Measurements from ENCODE around the gene SLC22A1. TPM values are rescaled to one million over a fixed set of nuclear protein-coding genes. Genes with fewer than 3 reads are reported as not detected.
"Not testable (repeated sequence)": the region's sequence is repeated elsewhere in the genome, so short reads cannot be mapped to it uniquely, and the experiment has no call there.

SLC22A1 gene
- total and polyA plus RNA-seq, 5 donors from 2014 or later: 2.5 TPM; not detected in 4

GRCh38 chr6:160117137-160117536 lies 4.5 kb upstream of the SLC22A1 start:
- no peaks in the 10 kb centered on the region for H3K27me3 Mint-ChIP-seq
- H3K27ac Mint-ChIP-seq: no peak overlapping the region
- Histone ChIP-seq H3K9me3 (ENCODE audit: control insufficient read depth in 2 of 2, low read length in 2 of 2) (no peaks in the 10 kb centered on the region), H3K36me3 (ENCODE audit: control insufficient read depth, insufficient read depth, low read length) (no peaks in the 10 kb centered on the region), H3K4me1 (ENCODE audit: control insufficient read depth, insufficient read depth, low read length, poor library complexity, severe bottlenecking) (no peaks in the 10 kb centered on the region), H3K27ac (ENCODE audit: insufficient read depth, low read length, poor library complexity, severe bottlenecking) (no peak overlapping the region), H3K27me3 (ENCODE audit: control insufficient read depth, insufficient read depth, low read length) (no peaks in the 10 kb centered on the region), H3K4me3 (ENCODE audit: low read depth, low read length) (no peak overlapping the region)
- no peak for ATAC-seq (ENCODE audit: low read depth in 2 of 2)
- no peaks in the 10 kb centered on the region for H3K9me3 Mint-ChIP-seq
- no peaks in the 10 kb centered on the region for H3K4me1 Mint-ChIP-seq
- H3K4me3 Mint-ChIP-seq: no peak overlapping the region
- H3K36me3 Mint-ChIP-seq: peaks cover 25% of the 10 kb centered on the region
- no peak for DNase-seq

DNA sequence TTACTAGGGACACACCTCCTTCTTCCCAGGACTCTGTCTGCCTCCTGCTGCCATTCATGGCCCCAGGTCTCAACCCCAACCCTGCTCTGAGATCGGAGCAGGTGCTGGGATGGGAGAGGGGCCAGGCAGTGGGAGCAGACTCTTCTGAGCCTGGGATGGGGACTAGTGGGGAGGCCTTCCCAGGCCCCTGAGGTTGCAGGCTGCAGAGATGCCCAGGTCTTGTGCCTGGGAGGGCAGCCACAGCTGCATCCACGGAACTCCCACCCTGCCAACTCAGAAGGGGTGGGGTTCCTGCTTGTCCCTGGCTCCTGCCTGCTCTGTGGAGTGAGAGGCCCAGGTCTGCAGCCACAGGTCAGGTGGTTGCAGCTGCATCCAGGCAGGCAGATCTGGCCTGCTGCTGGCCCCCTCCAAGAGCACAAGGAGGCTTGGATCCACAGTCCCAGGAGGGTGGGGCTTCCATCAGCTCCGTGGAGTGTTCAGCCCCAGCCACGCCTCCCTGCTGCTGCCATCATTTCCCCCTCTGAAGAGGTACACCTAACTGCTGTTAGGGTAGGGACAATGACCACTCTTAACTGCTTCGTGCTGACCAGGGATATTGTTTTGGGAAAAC lies 2.9 kb upstream of the SLC22A1 start:
- no peak overlapping the region for H3K4me3 Mint-ChIP-seq
- no peak overlapping the region for H3K4me3 ChIP-seq (ENCODE audit: low read depth, low read length)
- no peaks in the 10 kb centered on the region for H3K9me3 ChIP-seq (ENCODE audit: control insufficient read depth in 2 of 2, low read length in 2 of 2)
- H3K9me3 Mint-ChIP-seq: no peaks in the 10 kb centered on the region
- H3K4me1 ChIP-seq (ENCODE audit: control insufficient read depth, insufficient read depth, low read length, poor library complexity, severe bottlenecking): no peaks in the 10 kb centered on the region
- no peak overlapping the region for H3K27ac Mint-ChIP-seq
- no peak overlapping the region for H3K27ac ChIP-seq (ENCODE audit: insufficient read depth, low read length, poor library complexity, severe bottlenecking)
- DNase-seq (no peak), ATAC-seq (ENCODE audit: low read depth in 2 of 2) (no peak)
- no peaks in the 10 kb centered on the region for H3K27me3 Mint-ChIP-seq
- H3K36me3 ChIP-seq (ENCODE audit: control insufficient read depth, insufficient read depth, low read length): no peaks in the 10 kb centered on the region
- no peaks in the 10 kb centered on the region for H3K4me1 Mint-ChIP-seq
- H3K36me3 Mint-ChIP-seq: peaks cover 14% of the 10 kb centered on the region
- no peaks in the 10 kb centered on the region for H3K27me3 ChIP-seq (ENCODE audit: control insufficient read depth, insufficient read depth, low read length)

DNA sequence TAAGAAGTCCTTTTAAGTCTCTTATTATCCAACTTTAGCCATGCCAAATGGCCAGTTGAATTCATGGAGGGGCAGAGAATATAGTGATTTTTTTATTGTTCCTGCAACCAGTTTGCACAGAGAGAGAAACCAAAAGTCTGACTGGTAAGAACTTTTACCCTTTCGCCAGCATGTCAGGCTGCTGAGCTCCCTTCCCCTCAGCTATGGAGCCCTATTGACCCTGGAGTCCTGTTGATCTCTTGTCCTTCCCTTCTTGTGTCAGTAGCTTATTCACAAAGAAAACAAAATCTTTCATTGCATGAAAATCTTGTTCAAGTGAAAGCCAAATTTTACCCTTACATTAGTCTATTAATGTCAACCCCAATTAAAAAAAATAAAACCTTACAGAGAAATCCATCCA lies 1.5 kb upstream of the SLC22A1 start:
- H3K4me1 ChIP-seq (ENCODE audit: control insufficient read depth, insufficient read depth, low read length, poor library complexity, severe bottlenecking): no peaks in the 10 kb centered on the region
- no peak overlapping the region for H3K27ac ChIP-seq (ENCODE audit: insufficient read depth, low read length, poor library complexity, severe bottlenecking)
- Mint-ChIP-seq H3K9me3 (no peaks in the 10 kb centered on the region), H3K27ac (no peak overlapping the region), H3K4me3 (no peak overlapping the region), H3K36me3 (peaks cover 11% of the 10 kb centered on the region), H3K27me3 (no peaks in the 10 kb centered on the region), H3K4me1 (no peaks in the 10 kb centered on the region)
- no peak for ATAC-seq (ENCODE audit: low read depth in 2 of 2)
- H3K36me3 ChIP-seq (ENCODE audit: control insufficient read depth, insufficient read depth, low read length): no peaks in the 10 kb centered on the region
- no peak for DNase-seq
- no peaks in the 10 kb centered on the region for H3K9me3 ChIP-seq (ENCODE audit: control insufficient read depth in 2 of 2, low read length in 2 of 2)
- H3K4me3 ChIP-seq (ENCODE audit: low read depth, low read length): no peak overlapping the region
- no peaks in the 10 kb centered on the region for H3K27me3 ChIP-seq (ENCODE audit: control insufficient read depth, insufficient read depth, low read length)

GRCh38 chr6:160121981-160122380 lies 366 bp downstream of the SLC22A1 start:
- Histone ChIP-seq H3K9me3 (ENCODE audit: control insufficient read depth in 2 of 2, low read length in 2 of 2) (no peaks in the 10 kb centered on the region), H3K4me1 (ENCODE audit: control insufficient read depth, insufficient read depth, low read length, poor library complexity, severe bottlenecking) (no peaks in the 10 kb centered on the region), H3K27ac (ENCODE audit: insufficient read depth, low read length, poor library complexity, severe bottlenecking) (no peak overlapping the region), H3K27me3 (ENCODE audit: control insufficient read depth, insufficient read depth, low read length) (no peaks in the 10 kb centered on the region), H3K36me3 (ENCODE audit: control insufficient read depth, insufficient read depth, low read length) (no peaks in the 10 kb centered on the region), H3K4me3 (ENCODE audit: low read depth, low read length) (no peak overlapping the region)
- no peaks in the 10 kb centered on the region for H3K4me1 Mint-ChIP-seq
- no peaks in the 10 kb centered on the region for H3K27me3 Mint-ChIP-seq
- no peak overlapping the region for H3K4me3 Mint-ChIP-seq
- no peak overlapping the region for H3K27ac Mint-ChIP-seq
- no peak for ATAC-seq (ENCODE audit: low read depth in 2 of 2)
- no peak for DNase-seq
- H3K9me3 Mint-ChIP-seq: no peaks in the 10 kb centered on the region
- peaks cover 11% of the 10 kb centered on the region for H3K36me3 Mint-ChIP-seq

DNA sequence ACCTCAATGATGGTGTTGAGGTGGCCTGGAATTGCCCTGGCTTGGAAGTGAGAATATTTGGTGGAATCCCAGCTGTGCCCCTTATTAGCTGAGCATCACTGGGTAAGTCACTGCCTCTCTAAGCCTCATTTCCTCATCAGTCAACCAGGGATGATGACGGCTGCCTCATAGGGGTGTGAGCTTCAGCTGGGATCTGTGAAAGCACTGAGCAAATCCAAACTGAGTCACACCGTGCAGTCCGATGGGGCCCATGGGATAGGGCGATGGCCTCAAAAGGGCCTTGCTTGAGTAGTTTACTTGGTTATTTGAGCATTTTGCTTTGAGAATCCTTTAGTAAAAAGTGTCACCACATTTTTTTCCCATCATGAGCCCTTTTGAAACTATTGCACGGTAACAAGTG lies 1.1 kb downstream of the SLC22A1 start:
- Mint-ChIP-seq H3K36me3 (peaks cover 6% of the 10 kb centered on the region), H3K4me3 (no peak overlapping the region), H3K27ac (no peak overlapping the region), H3K9me3 (no peaks in the 10 kb centered on the region), H3K27me3 (no peaks in the 10 kb centered on the region), H3K4me1 (no peaks in the 10 kb centered on the region)
- Histone ChIP-seq H3K4me3 (ENCODE audit: low read depth, low read length) (no peak overlapping the region), H3K9me3 (ENCODE audit: control insufficient read depth in 2 of 2, low read length in 2 of 2) (no peaks in the 10 kb centered on the region), H3K27me3 (ENCODE audit: control insufficient read depth, insufficient read depth, low read length) (no peaks in the 10 kb centered on the region), H3K36me3 (ENCODE audit: control insufficient read depth, insufficient read depth, low read length) (no peaks in the 10 kb centered on the region), H3K27ac (ENCODE audit: insufficient read depth, low read length, poor library complexity, severe bottlenecking) (no peak overlapping the region), H3K4me1 (ENCODE audit: control insufficient read depth, insufficient read depth, low read length, poor library complexity, severe bottlenecking) (no peaks in the 10 kb centered on the region)
- no peak for ATAC-seq (ENCODE audit: low read depth in 2 of 2)
- DNase-seq: no peak

DNA sequence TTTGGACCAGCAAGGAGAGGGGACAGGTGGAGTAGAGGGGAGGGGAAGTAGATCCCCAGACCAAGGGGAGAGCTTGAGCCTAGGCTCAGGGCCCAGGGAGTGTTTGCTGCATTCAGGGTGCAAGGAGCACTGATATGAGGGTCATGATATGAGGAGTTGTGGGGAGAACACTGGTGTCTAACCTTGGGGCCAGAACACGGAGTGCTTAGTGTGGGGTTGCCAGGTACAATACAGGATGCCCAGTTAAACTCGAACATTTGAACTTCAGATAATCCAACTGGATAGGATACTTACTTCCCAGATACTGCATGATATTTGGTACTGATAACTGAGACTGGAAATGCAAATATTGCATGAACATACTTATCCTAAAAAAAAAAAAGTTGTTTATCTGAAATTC lies 2.4 kb downstream of the SLC22A1 start:
- no peaks in the 10 kb centered on the region for H3K9me3 ChIP-seq (ENCODE audit: control insufficient read depth in 2 of 2, low read length in 2 of 2)
- no peaks in the 10 kb centered on the region for H3K4me1 Mint-ChIP-seq
- H3K4me3 Mint-ChIP-seq: no peak overlapping the region
- no peaks in the 10 kb centered on the region for H3K9me3 Mint-ChIP-seq
- H3K36me3 Mint-ChIP-seq: peaks cover 3% of the 10 kb centered on the region
- H3K36me3 ChIP-seq (ENCODE audit: control insufficient read depth, insufficient read depth, low read length): no peaks in the 10 kb centered on the region
- peak overlapping the region in 2 of 3 donors; percentile 13 to 38 for H3K27ac Mint-ChIP-seq
- no peaks in the 10 kb centered on the region for H3K4me1 ChIP-seq (ENCODE audit: control insufficient read depth, insufficient read depth, low read length, poor library complexity, severe bottlenecking)
- no peak overlapping the region for H3K27ac ChIP-seq (ENCODE audit: insufficient read depth, low read length, poor library complexity, severe bottlenecking)
- DNase-seq: no peak
- no peak overlapping the region for H3K4me3 ChIP-seq (ENCODE audit: low read depth, low read length)
- no peaks in the 10 kb centered on the region for H3K27me3 Mint-ChIP-seq
- ATAC-seq (ENCODE audit: low read depth in 2 of 2): no peak
- no peaks in the 10 kb centered on the region for H3K27me3 ChIP-seq (ENCODE audit: control insufficient read depth, insufficient read depth, low read length)

DNA sequence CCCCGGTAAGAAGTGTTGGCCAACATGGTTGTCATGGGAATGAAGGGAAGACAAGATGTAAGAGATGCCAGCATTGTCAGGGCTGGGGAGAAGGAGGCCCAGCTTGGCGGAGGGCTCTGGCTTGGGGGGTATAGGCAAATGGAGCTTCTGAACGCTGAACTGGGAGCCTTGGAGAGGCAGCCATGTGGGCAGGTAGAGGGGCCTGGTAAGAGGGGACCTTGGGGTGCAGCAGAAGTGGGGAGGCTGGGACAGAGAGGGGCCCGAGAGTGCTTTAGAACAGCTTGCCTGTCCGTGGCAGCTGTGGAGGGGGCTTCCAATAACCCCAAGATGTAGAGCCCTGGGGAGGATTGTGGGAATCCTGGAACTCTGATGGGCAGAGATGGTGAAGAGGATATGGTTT lies 3.0 kb downstream of the SLC22A1 start:
- Histone ChIP-seq H3K27me3 (ENCODE audit: control insufficient read depth, insufficient read depth, low read length) (no peaks in the 10 kb centered on the region), H3K27ac (ENCODE audit: insufficient read depth, low read length, poor library complexity, severe bottlenecking) (no peak overlapping the region), H3K9me3 (ENCODE audit: control insufficient read depth in 2 of 2, low read length in 2 of 2) (no peaks in the 10 kb centered on the region), H3K4me3 (ENCODE audit: low read depth, low read length) (no peak overlapping the region), H3K36me3 (ENCODE audit: control insufficient read depth, insufficient read depth, low read length) (no peaks in the 10 kb centered on the region), H3K4me1 (ENCODE audit: control insufficient read depth, insufficient read depth, low read length, poor library complexity, severe bottlenecking) (no peaks in the 10 kb centered on the region)
- Mint-ChIP-seq H3K4me3 (no peak overlapping the region), H3K36me3 (peaks cover 3% of the 10 kb centered on the region), H3K27me3 (no peaks in the 10 kb centered on the region), H3K9me3 (no peaks in the 10 kb centered on the region), H3K27ac (peak overlapping the region in 1 of 3 donors; percentile 73), H3K4me1 (no peaks in the 10 kb centered on the region)
- no peak for ATAC-seq (ENCODE audit: low read depth in 2 of 2)
- no peak for DNase-seq

GRCh38 chr6:160125105-160125504 lies 3.5 kb downstream of the SLC22A1 start:
- not testable (repeated sequence) for ATAC-seq (ENCODE audit: low read depth in 2 of 2); H3K4me3 Mint-ChIP-seq; H3K4me3 ChIP-seq (ENCODE audit: low read depth, low read length); H3K27me3 Mint-ChIP-seq; H3K27ac Mint-ChIP-seq; H3K27me3 ChIP-seq (ENCODE audit: control insufficient read depth, insufficient read depth, low read length); H3K27ac ChIP-seq (ENCODE audit: insufficient read depth, low read length, poor library complexity, severe bottlenecking); H3K36me3 ChIP-seq (ENCODE audit: control insufficient read depth, insufficient read depth, low read length); H3K4me1 ChIP-seq (ENCODE audit: control insufficient read depth, insufficient read depth, low read length, poor library complexity, severe bottlenecking); H3K9me3 ChIP-seq (ENCODE audit: control insufficient read depth in 2 of 2, low read length in 2 of 2); H3K9me3 Mint-ChIP-seq; H3K4me1 Mint-ChIP-seq; H3K36me3 Mint-ChIP-seq; DNase-seq

Data from CD4-positive, CD25-positive, alpha-beta regulatory T cell (primary cell).